Gastroesophageal sphincter (tissue), 4 donors: Measurements from ENCODE around the gene BTBD18. TPM values are rescaled to one million over a fixed set of nuclear protein-coding genes. Genes with fewer than 3 reads are reported as not detected.

Experiments used
- ATAC-seq: fragments of 150-250 bp; one replicate; pipeline ENCODE4 v1.9.1; 2016; ENCODE audit warnings: mild to moderate bottlenecking, moderate library complexity
- H3K27ac ChIP-seq, 4 donors: fragments of 200-600 bp; sonication (generic) in 3 of 4; 1 replicate in 3 of 4; 2 replicates in 1 of 4; pipeline ENCODE4 v1.5.1; 2016 to 2019
- H3K27me3 ChIP-seq: fragments of 200-600 bp; sonication (generic); one replicate; pipeline ENCODE4 v1.5.1; 2019
- H3K36me3 ChIP-seq, 2 donors: fragments of 200-600 bp; sonication (generic); one replicate each; pipeline ENCODE4 v1.5.1; 2019; ENCODE audit warnings: control low read depth in 1 of 2
- H3K4me1 ChIP-seq, 3 donors: fragments of 200-600 bp; sonication (generic); 1 replicate in 2 of 3; 2 replicates in 1 of 3; pipeline ENCODE4 v1.5.1; 2016 to 2019; ENCODE audit warnings: control low read depth in 2 of 3
- H3K4me3 ChIP-seq, 2 donors: fragments of 200-600 bp; sonication (generic); one replicate each; pipeline ENCODE4 v1.5.1; 2019; ENCODE audit warnings: mild to moderate bottlenecking in 1 of 2, moderate library complexity in 1 of 2
- H3K9me3 ChIP-seq, 3 donors: fragments of 200-600 bp; sonication (generic); one replicate each; pipeline ENCODE4 v1.5.1; 2017 to 2019; ENCODE audit warnings: control low read depth in 2 of 3
- EP300 ChIP-seq: sonication (generic); formaldehyde crosslinking; IDR thresholded peaks from one replicate; pipeline ENCODE4 v1.6.1; 2017; ENCODE audit warnings: antibody characterized with exemption, mild to moderate bottlenecking
- POLR2A ChIP-seq, 2 donors: fragments of 450-650 bp; IDR thresholded peaks; one replicate each; pipeline ENCODE4 v1.6.1; 2017; ENCODE audit warnings: antibody characterized with exemption in 2 of 2, mild to moderate bottlenecking in 2 of 2, moderate library complexity in 1 of 2
- POLR2AphosphoS5 ChIP-seq: sonication (generic); formaldehyde crosslinking; IDR thresholded peaks from one replicate; pipeline ENCODE4 v1.6.1; 2017; ENCODE audit warnings: antibody characterized with exemption
- WGBS, 2 donors: methylation state at CpG; one replicate each; pipeline ENCODE4 v1.1.5; 2018; ENCODE audit warnings: low coverage in 1 of 2; 5-methylcytosine and 5-hydroxymethylcytosine counted together
- total RNA-seq, 4 donors: library from RNA; depleted of rRNA; stranded (reverse); fragments of >200 nt; gene quantifications; one replicate each; pipeline ENCODE4 v1.1.0, GENCODE V29; 2016
- TF ChIP-seq, protein P1 (sequence below), 4 experiments: fragments of 200-600 bp in 2 of 4; fragments of 450-650 bp in 2 of 4; sonication (generic) in 1 of 4; IDR thresholded peaks; one replicate each; pipeline ENCODE4 v1.5.1; 2017 to 2019; ENCODE audit warnings: antibody characterized with exemption in 4 of 4, mild to moderate bottlenecking in 2 of 4, moderate library complexity in 2 of 4

Gene BTBD18
- total RNA-seq, 4 donors from 2014 or later, result not detected

DNA sequence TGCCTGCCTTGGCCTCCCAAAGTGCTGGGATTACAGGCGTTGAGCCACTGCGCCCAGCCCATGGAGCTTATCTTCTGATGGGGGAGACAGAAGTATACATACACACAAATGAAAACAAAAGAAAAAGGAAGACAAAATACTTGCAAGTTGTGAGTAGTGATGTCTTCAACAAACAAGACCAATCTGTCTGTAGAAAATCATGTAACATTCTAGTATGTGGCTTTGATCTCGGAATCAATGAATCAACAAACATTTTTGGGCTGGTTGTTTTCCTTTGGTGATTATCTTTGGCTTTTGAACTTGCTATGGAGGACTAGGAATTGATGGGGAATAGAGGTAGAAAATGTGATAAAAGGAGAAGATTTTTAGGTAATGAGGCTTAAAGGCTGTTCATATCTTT lies 6.6 kb upstream of the BTBD18 start:
- Histone ChIP-seq H3K4me1 (no peaks in the 10 kb centered on the region), H3K9me3 (no peaks in the 10 kb centered on the region), H3K36me3 (no peaks in the 10 kb centered on the region), H3K27me3 (no peaks in the 10 kb centered on the region), H3K27ac (no peak overlapping the region), H3K4me3 (no peak overlapping the region)
- no peak for ATAC-seq
- TF ChIP-seq EP300, result no peak
- no peak for TF ChIP-seq POLR2AphosphoS5
- TF ChIP-seq, protein P1, sequence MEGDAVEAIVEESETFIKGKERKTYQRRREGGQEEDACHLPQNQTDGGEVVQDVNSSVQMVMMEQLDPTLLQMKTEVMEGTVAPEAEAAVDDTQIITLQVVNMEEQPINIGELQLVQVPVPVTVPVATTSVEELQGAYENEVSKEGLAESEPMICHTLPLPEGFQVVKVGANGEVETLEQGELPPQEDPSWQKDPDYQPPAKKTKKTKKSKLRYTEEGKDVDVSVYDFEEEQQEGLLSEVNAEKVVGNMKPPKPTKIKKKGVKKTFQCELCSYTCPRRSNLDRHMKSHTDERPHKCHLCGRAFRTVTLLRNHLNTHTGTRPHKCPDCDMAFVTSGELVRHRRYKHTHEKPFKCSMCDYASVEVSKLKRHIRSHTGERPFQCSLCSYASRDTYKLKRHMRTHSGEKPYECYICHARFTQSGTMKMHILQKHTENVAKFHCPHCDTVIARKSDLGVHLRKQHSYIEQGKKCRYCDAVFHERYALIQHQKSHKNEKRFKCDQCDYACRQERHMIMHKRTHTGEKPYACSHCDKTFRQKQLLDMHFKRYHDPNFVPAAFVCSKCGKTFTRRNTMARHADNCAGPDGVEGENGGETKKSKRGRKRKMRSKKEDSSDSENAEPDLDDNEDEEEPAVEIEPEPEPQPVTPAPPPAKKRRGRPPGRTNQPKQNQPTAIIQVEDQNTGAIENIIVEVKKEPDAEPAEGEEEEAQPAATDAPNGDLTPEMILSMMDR (IDR thresholded peaks at IDR 0.05), result no peak
- TF ChIP-seq POLR2A (IDR thresholded peaks at IDR 0.05), result no peak
- WGBS, 2 donors, result 78% methylated on average over 1 of the region's 3 CpGs; no CpG with 5 or more reads in 1 of the 2 donors

DNA sequence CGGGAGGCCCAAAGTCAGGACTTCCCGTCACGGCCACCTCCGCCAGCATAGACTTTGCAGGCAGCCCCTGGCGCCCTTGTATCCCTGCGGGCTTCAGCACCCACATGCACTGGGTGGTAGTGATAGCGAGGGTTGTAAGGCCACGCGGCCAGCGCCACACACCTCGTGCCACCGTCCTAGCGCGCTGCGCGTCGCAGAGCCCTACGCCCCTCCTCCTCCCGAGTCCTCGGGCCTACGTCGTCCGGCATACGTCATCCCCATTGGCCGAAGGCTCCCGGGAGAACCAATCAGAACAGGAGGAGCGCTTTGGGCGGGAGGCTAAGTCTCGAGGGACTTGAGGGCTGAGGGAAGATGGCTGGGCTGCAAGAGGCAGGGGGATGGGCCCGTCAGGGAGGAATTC lies 1.3 kb upstream of the BTBD18 start:
- H3K27me3 ChIP-seq, result no peaks in the 10 kb centered on the region
- 80% methylated on average over 1 of the region's 30 CpGs; no CpG with 5 or more reads in 1 of the 2 donors for WGBS, 2 donors
- TF ChIP-seq POLR2A (IDR thresholded peaks at IDR 0.05) (no peak), EP300 (no peak), POLR2AphosphoS5 (no peak)
- TF ChIP-seq, protein P1 (IDR thresholded peaks at IDR 0.05), result no peak
- peaks cover 0 to 5% of the 10 kb centered on the region in 2 donors for H3K36me3 ChIP-seq
- H3K4me3 ChIP-seq, result no peak overlapping the region
- H3K4me1 ChIP-seq, result peaks cover 0 to 3% (median 0%) of the 10 kb centered on the region in 3 donors
- H3K27ac ChIP-seq, result no peak overlapping the region
- no peak for ATAC-seq
- no peaks in the 10 kb centered on the region for H3K9me3 ChIP-seq

DNA sequence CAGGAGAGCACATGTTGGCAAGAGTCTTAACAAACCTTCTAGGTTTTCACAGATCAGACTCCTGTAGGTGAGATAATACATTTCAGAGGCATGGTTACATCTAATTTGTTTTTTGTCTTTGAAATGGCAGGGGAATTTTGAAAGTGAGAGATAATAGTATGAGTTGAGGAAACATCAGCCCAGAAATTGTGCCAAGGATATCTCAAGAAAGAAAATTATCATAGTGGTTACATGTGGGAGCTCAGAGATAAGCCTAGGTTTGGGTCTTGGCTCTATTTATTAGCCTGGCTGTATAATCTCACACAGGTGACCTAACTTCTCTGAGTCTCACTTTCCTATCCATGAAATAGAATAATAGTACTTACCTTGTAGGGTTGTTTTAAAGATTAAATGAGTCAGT lies 443 bp downstream of the BTBD18 start:
- Histone ChIP-seq H3K4me3 (no peak overlapping the region), H3K27me3 (no peaks in the 10 kb centered on the region), H3K4me1 (peaks cover 0 to 3% (median 0%) of the 10 kb centered on the region in 3 donors), H3K9me3 (no peaks in the 10 kb centered on the region), H3K27ac (no peak overlapping the region), H3K36me3 (peaks cover 0 to 19% of the 10 kb centered on the region in 2 donors)
- TF ChIP-seq POLR2AphosphoS5 (no peak), EP300 (no peak), POLR2A (IDR thresholded peaks at IDR 0.05) (no peak)
- TF ChIP-seq, protein P1 (IDR thresholded peaks at IDR 0.05), result no peak
- no peak for ATAC-seq

DNA sequence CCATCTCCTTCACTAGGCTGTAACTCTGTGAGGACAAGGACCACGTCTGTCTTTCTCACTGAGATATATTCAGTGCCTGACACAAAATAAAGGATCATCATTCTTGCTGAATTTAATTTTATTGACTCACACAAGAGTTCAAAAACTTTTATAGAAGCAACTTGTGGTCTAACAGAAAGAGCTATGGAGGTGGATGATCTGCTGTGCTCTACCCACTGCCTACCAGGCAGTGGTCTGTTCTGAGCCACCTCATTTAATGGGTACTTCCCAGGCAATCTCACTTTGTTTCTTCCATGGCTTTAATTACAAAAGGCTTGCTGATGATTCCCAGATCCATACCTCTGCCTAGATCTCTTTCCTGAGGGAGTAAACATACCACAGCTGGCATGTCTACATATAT lies 4.7 kb downstream of the BTBD18 start:
- TF ChIP-seq EP300, result no peak
- no peak for TF ChIP-seq POLR2A (IDR thresholded peaks at IDR 0.05)
- TF ChIP-seq, protein P1 (IDR thresholded peaks at IDR 0.05), result no peak
- H3K27ac ChIP-seq, result no peak overlapping the region
- H3K36me3 ChIP-seq, result peaks cover 0 to 56% of the 10 kb centered on the region in 2 donors
- no peaks in the 10 kb centered on the region for H3K27me3 ChIP-seq
- WGBS, 2 donors, result 73 to 86% methylated on average over 1 of the region's 1 CpG
- ATAC-seq, result no peak
- no peaks in the 10 kb centered on the region for H3K9me3 ChIP-seq
- H3K4me1 ChIP-seq, result peaks cover 0 to 21% (median 7%) of the 10 kb centered on the region in 3 donors
- no peak overlapping the region for H3K4me3 ChIP-seq

DNA sequence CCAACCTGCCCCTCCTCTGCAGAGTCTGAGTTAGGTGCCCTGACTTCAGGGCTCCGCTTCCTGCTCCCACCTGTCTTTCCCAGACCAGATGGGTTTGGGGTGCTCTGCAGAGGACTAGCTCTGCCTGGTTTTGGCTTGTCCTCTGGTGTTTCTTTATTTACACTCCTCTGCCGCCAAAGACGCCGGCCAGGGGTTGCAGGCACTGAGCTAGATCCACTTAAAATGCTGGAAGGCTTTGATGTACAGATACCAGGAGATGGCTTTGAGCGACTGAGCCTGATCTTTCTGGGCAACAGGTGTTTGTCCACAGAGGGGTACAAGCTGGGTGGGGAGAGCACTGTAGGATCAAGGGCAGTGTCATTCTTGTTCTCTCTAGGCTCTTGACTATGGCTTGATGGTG lies 6.4 kb downstream of the BTBD18 start:
- 100% methylated on average over 1 of the region's 5 CpGs for WGBS, 2 donors
- no peaks in the 10 kb centered on the region for H3K9me3 ChIP-seq
- H3K27me3 ChIP-seq, result no peaks in the 10 kb centered on the region
- H3K27ac ChIP-seq, result no peak overlapping the region
- peaks cover 0 to 57% of the 10 kb centered on the region in 2 donors for H3K36me3 ChIP-seq
- no peak overlapping the region for H3K4me3 ChIP-seq
- no peak for ATAC-seq
- TF ChIP-seq POLR2A (IDR thresholded peaks at IDR 0.05) (no peak), POLR2AphosphoS5 (no peak), EP300 (no peak)
- TF ChIP-seq, protein P1 (IDR thresholded peaks at IDR 0.05), result no peak
- H3K4me1 ChIP-seq, result peaks cover 0 to 28% (median 7%) of the 10 kb centered on the region in 3 donors
